ENCODE measurements around the gene ROM1.
"Not testable (repeated sequence)": the region's sequence is repeated elsewhere in the genome, so short reads cannot be mapped to it uniquely, and the experiment has no call there.

The ROM1 gene

GRCh38 chr11:62648185-62648966 lies 35.3 kb downstream of the ROM1 start:
- H3K4me3 Mint-ChIP-seq, result no peak overlapping the region
- H3K4me1 Mint-ChIP-seq, result peaks cover 53% of the 10 kb centered on the region
- ATAC-seq, result no peak
- H3K9me3 Mint-ChIP-seq, result no peaks in the 10 kb centered on the region
- no peaks in the 10 kb centered on the region for H3K27me3 Mint-ChIP-seq
- DNase-seq, result no peak
- no peak overlapping the region for H3K27ac Mint-ChIP-seq

GRCh38 chr11:62648967-62649364 lies 35.9 kb downstream of the ROM1 start:
- no peak for ATAC-seq
- peaks cover 58% of the 10 kb centered on the region for H3K4me1 Mint-ChIP-seq
- no peaks in the 10 kb centered on the region for H3K9me3 Mint-ChIP-seq
- H3K27ac Mint-ChIP-seq, result no peak overlapping the region
- DNase-seq, result no peak
- H3K27me3 Mint-ChIP-seq, result no peaks in the 10 kb centered on the region
- H3K4me3 Mint-ChIP-seq, result no peak overlapping the region

- Mint-ChIP-seq H3K4me3 (no peak overlapping the region), H3K27ac (peak overlapping the region in 1 of 2 donors; percentile 39), H3K4me1 (peaks cover 58% of the 10 kb centered on the region), H3K27me3 (no peaks in the 10 kb centered on the region), H3K9me3 (no peaks in the 10 kb centered on the region)
- ATAC-seq (no peak), DNase-seq (no peak)
Observed at GRCh38 chr11:62649486-62649885, 36.4 kb downstream of the ROM1 start.

GRCh38 chr11:62650283-62650682 lies 37.2 kb downstream of the ROM1 start:
- Mint-ChIP-seq H3K4me1 (peaks cover 57% of the 10 kb centered on the region), H3K27ac (peak overlapping the region in 1 of 2 donors; percentile 91)
- H3K4me3 Mint-ChIP-seq, ATAC-seq, H3K27me3 Mint-ChIP-seq, DNase-seq, H3K9me3 Mint-ChIP-seq: not testable (repeated sequence)

GRCh38 chr11:62652161-62653006 lies 39.3 kb downstream of the ROM1 start:
- DNase-seq, result peak in 1 of 2 donors; percentile 43
- no peaks in the 10 kb centered on the region for H3K9me3 Mint-ChIP-seq
- H3K27ac Mint-ChIP-seq, result peak overlapping the region; percentile 81 to 96
- H3K27me3 Mint-ChIP-seq, result no peaks in the 10 kb centered on the region
- H3K4me3 Mint-ChIP-seq, result peak overlapping the region; percentile 92 to 93
- H3K4me1 Mint-ChIP-seq, result peaks cover 46% of the 10 kb centered on the region
- peak; percentile 45 for ATAC-seq

GRCh38 chr11:62654297-62654696 lies 41.2 kb downstream of the ROM1 start:
- ATAC-seq (no peak), DNase-seq (no peak)
- Mint-ChIP-seq H3K9me3 (no peaks in the 10 kb centered on the region), H3K4me1 (peaks cover 40% of the 10 kb centered on the region), H3K27ac (no peak overlapping the region), H3K4me3 (peak overlapping the region; percentile 49 to 58), H3K27me3 (no peaks in the 10 kb centered on the region)

GRCh38 chr11:62656796-62657429 lies 43.9 kb downstream of the ROM1 start:
- DNase-seq (no peak), ATAC-seq (no peak)
- no peak overlapping the region for H3K27ac Mint-ChIP-seq
- no peaks in the 10 kb centered on the region for H3K9me3 Mint-ChIP-seq
- H3K27me3 Mint-ChIP-seq, result no peaks in the 10 kb centered on the region
- peaks cover 28% of the 10 kb centered on the region for H3K4me1 Mint-ChIP-seq
- H3K4me3 Mint-ChIP-seq, result no peak overlapping the region

GRCh38 chr11:62664405-62665074 lies 51.5 kb downstream of the ROM1 start:
- Mint-ChIP-seq H3K27ac (peak overlapping the region; percentile 98 to 99), H3K27me3 (no peaks in the 10 kb centered on the region), H3K4me3 (peak overlapping the region; percentile 91 to 95), H3K4me1 (peaks cover 48% of the 10 kb centered on the region), H3K9me3 (no peaks in the 10 kb centered on the region)
- ATAC-seq (peak; percentile 75), DNase-seq (peak in 1 of 2 donors; percentile 74)

All from stimulated activated naive CD8-positive, alpha-beta T cell treated with anti-CD3 and anti-CD28 coated beads, Interleukin-15, amount 100 ng/mL, for 72 hours (primary cell).